Psoas muscle (tissue), 8 donors: Measurements from ENCODE around the gene LRRC8C. TPM values are rescaled to one million over a fixed set of nuclear protein-coding genes. Genes with fewer than 3 reads are reported as not detected.

ENCODE experiments used
- ATAC-seq, 4 donors: fragments of 200-7000 bp; cut with Tn5 transposase; one replicate each; pipeline ENCODE4 v1.9.1; 2020; ENCODE audit warnings: moderate library complexity in 3 of 4, mild to moderate bottlenecking in 2 of 4
- DNase-seq, 2 donors: peaks; one replicate each; pipeline ENCODE4 v3.0.0-alpha.2; 2020
- H3K27ac ChIP-seq: fragments of 200-600 bp; one replicate; pipeline ENCODE4 v1.8.0; 2022
- H3K27me3 ChIP-seq, 3 donors: fragments of 200-600 bp in 1 of 3; one replicate each; pipeline versions ENCODE4 v1.6.1 to v1.8.0; 2013 to 2022; ENCODE audit warnings: low read length in 2 of 3, mild to moderate bottlenecking in 2 of 3, moderate library complexity in 1 of 3; ENCODE audit not compliant: insufficient read depth in 3 of 3
- H3K36me3 ChIP-seq, 2 donors: fragments of 200-600 bp in 1 of 2; one replicate each; pipeline versions ENCODE4 v1.6.1 to v1.8.0; 2013 to 2022; ENCODE audit warnings: low read depth in 1 of 2, mild to moderate bottlenecking in 1 of 2, moderate library complexity in 1 of 2; ENCODE audit not compliant: insufficient read depth in 1 of 2
- H3K4me1 ChIP-seq: fragments of 200-600 bp; one replicate; pipeline ENCODE4 v1.8.0; 2022
- H3K4me3 ChIP-seq: fragments of 200-600 bp; one replicate; pipeline ENCODE4 v1.8.0; 2022; ENCODE audit warnings: mild to moderate bottlenecking
- H3K9me3 ChIP-seq: fragments of 200-600 bp; one replicate; pipeline ENCODE4 v1.8.0; 2022
- WGBS, 3 donors: extraction: QIAGEN DNeasy Blood & Tissue Kit; methylation state at CpG; one replicate each; pipeline versions ENCODE4 v1.1.6 to v1.1.7; 2013; 5-methylcytosine and 5-hydroxymethylcytosine counted together
- intact Hi-C, 2 donors: fragments of 100-400 bp; cut with DNase I; formaldehyde crosslinking; loops; one replicate each; pipeline versions ENCODE4 v1.11.0 to v1.14.2; 2022
- polyA plus RNA-seq, 3 donors: library from polyadenylated mRNA; stranded (reverse); fragments of 200-250 nt; gene quantifications; one replicate each; pipeline ENCODE4 v1.2.3, GENCODE V29; 2013
- total RNA-seq, 4 donors: library from RNA; stranded (reverse); fragmentation: NEBNext Ultra II Directional in 2 of 4; extraction: Animal tissue kit (Norgen Biotek cat#: 25700) in 2 of 4; gene quantifications; one replicate each; pipeline versions ENCODE4 v1.2.1 to v1.2.4, GENCODE V29; 2021 to 2023
- TF ChIP-seq, protein P1 (sequence below): fragments of 200-600 bp; IDR thresholded peaks from one replicate; pipeline ENCODE4 v1.8.0; 2022; ENCODE audit warnings: antibody characterized with exemption
- donor health status: healthy with polysubstance abuse.
- donor health status: DM: no; HTN: no; CAD: no; lungs with moderate emphysema.
- donor health status: Bipolar disorder and iron deficiency.
- donor health status: healthy.
- donor health status: DM: yes; HTN: yes; CAD: no.
- donor health status: DM: no; HTN: no; CAD: no.
- donor health status: DM: no; HTN: no; CAD: no.
- donor health status: DM: yes; HTN: yes; CAD: no.

Gene LRRC8C
- total and polyA plus RNA-seq, 7 donors = 1.4 to 4.1 (median 2.8) TPM

DNA sequence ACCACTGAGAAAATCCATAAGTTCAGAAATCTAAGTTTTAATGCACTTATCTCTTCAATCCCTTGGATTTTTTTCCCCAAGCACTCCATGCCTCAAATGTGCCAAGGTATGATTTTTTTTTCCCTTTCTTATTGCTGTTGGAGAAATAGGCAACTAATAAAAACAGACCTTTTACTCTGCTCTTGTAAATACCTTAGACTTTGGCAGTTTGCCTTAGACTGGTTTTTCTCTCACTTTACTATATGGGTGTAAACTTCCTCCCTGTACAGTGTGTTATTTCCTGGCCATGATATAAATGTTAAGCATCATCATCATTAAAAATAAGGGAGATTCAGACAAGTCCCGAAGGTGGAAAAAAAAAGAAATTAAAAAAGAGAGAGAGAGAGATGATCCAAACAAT, 65.7 kb downstream of the LRRC8C start:
- WGBS, 3 donors = 56 to 82% (median 61%) methylated on average over 1 of the region's 1 CpG
- no peak overlapping the region for H3K4me3 ChIP-seq
- H3K4me1 ChIP-seq = peaks cover 15% of the 10 kb centered on the region
- DNase-seq (no peak), ATAC-seq (no peak)
- intact Hi-C loops = no loop called here
- H3K36me3 ChIP-seq = no peaks in the 10 kb centered on the region
- H3K9me3 ChIP-seq = no peaks in the 10 kb centered on the region
- TF ChIP-seq, protein P1, sequence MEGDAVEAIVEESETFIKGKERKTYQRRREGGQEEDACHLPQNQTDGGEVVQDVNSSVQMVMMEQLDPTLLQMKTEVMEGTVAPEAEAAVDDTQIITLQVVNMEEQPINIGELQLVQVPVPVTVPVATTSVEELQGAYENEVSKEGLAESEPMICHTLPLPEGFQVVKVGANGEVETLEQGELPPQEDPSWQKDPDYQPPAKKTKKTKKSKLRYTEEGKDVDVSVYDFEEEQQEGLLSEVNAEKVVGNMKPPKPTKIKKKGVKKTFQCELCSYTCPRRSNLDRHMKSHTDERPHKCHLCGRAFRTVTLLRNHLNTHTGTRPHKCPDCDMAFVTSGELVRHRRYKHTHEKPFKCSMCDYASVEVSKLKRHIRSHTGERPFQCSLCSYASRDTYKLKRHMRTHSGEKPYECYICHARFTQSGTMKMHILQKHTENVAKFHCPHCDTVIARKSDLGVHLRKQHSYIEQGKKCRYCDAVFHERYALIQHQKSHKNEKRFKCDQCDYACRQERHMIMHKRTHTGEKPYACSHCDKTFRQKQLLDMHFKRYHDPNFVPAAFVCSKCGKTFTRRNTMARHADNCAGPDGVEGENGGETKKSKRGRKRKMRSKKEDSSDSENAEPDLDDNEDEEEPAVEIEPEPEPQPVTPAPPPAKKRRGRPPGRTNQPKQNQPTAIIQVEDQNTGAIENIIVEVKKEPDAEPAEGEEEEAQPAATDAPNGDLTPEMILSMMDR = no peak
- H3K27me3 ChIP-seq = no peaks in the 10 kb centered on the region
- H3K27ac ChIP-seq = no peak overlapping the region

DNA sequence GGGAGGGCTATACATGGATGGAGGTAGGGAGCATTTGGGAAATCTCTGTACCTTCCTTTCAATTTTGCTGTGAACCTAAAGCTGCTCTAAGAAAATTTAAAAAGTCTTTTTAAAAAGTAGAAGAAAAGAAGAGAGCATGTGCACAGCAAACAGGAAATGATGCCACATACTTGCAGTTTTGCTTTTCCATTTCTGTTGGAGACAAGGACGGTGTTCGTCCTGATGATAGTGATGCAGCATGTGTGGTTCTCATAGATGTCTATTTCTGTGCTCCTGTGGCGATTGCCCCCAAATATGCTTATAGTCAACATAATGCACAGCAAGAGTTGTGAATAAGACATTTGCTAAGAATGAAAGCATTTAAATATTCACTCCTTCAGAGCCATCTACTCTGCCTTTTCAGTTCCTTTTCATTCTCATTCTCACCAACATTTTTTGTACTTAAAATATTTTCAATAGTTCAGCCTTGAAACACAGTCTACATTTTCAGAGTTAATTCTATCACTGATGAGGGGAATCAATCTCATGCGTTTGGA, 66.6 kb downstream of the LRRC8C start:
- 80 to 86% (median 86%) methylated on average over 4 of the region's 4 CpGs for WGBS, 3 donors
- TF ChIP-seq, protein P1 = no peak
- no peak for ATAC-seq
- no peaks in the 10 kb centered on the region for H3K27me3 ChIP-seq
- H3K27ac ChIP-seq = no peak overlapping the region
- DNase-seq = no peak
- peaks cover 10% of the 10 kb centered on the region for H3K4me1 ChIP-seq
- no peaks in the 10 kb centered on the region for H3K9me3 ChIP-seq
- intact Hi-C loops = no loop called here
- no peak overlapping the region for H3K4me3 ChIP-seq
- H3K36me3 ChIP-seq = no peaks in the 10 kb centered on the region

DNA sequence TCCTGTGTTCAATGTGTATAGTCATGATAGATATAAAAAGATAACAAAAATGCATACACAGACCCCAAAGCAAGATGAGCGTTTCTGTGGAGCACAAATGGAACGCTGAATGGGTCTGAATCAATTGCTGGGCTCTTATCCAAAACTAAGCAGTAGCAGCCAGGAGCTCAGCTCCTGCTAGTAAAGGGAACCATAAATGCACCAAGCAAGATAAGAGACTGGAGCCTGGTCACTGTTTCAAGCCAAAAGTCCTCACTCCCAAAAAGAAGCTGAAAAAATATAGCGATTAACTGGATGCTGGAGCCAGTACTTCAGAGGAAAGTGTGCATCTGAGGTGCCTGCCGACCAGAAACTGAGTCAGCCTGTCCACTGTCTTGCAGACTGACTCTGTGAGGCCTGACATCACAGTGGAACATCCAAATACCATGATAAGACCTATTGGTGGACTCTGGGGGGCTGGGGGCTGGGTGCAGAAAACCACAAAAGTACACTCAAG, 68.9 kb downstream of the LRRC8C start:
- intact Hi-C loops = no loop called here
- Histone ChIP-seq H3K36me3 (no peaks in the 10 kb centered on the region), H3K4me3 (no peak overlapping the region), H3K27me3 (no peaks in the 10 kb centered on the region), H3K9me3 (no peaks in the 10 kb centered on the region), H3K4me1 (no peaks in the 10 kb centered on the region), H3K27ac (no peak overlapping the region)
- 49 to 67% (median 58%) methylated on average over 4 of the region's 4 CpGs for WGBS, 3 donors
- TF ChIP-seq, protein P1 = no peak
- no peak for DNase-seq
- no peak for ATAC-seq

DNA sequence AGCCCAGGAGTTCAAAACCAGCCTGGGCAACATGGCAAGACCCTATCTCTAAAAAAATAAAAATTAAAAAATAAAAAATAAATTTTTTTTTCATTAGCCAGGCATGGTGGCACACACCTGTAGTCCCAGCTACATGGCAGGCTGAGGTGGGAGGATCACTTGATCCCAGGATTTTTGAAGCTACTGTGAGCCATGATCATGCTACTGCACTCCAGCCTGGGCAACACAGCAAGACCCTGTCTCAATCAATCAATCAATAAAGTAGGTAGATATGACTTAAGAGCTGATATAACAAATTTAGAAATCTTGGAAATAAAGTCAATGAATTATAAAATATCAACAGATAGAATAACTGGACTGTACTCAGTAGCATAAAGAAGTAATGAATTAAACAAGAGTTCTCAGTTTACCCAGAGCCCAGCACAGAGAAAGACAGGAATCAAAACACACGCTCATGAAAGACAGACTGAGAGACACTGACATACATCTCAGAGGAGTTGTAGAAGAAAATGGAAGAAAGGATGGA, 69.7 kb downstream of the LRRC8C start:
- no peak for ATAC-seq
- no peak for DNase-seq
- no peaks in the 10 kb centered on the region for H3K36me3 ChIP-seq
- no peaks in the 10 kb centered on the region for H3K27me3 ChIP-seq
- no peaks in the 10 kb centered on the region for H3K9me3 ChIP-seq
- no peak overlapping the region for H3K27ac ChIP-seq
- TF ChIP-seq, protein P1 = no peak
- WGBS, 3 donors = 95 to 97% (median 97%) methylated on average over 1 of the region's 1 CpG
- H3K4me3 ChIP-seq = no peak overlapping the region
- intact Hi-C loops = no loop called here
- H3K4me1 ChIP-seq = no peaks in the 10 kb centered on the region

DNA sequence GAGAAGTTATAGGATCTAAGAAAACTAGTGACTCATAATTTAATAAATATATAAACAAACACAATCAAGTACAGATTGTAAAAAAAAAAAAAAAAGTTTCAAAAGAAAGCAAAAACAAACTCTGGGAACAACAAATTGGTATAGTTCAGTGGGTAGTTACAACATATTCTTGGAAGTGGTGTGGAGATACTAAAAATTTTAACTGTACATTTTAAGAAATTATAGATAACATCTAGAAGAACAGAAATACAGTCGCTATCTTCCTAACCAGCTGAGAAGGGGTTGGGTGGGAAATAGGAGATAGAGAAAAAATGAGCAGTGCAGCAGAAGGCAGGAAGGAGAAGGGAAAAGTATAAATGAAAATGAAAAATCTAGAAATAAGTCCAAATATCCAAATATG, 70.5 kb downstream of the LRRC8C start:
- TF ChIP-seq, protein P1 = no peak
- Histone ChIP-seq H3K36me3 (no peaks in the 10 kb centered on the region), H3K27me3 (no peaks in the 10 kb centered on the region), H3K4me1 (no peaks in the 10 kb centered on the region), H3K27ac (no peak overlapping the region), H3K9me3 (no peaks in the 10 kb centered on the region), H3K4me3 (no peak overlapping the region)
- WGBS, 3 donors = 88 to 93% (median 88%) methylated on average over 1 of the region's 1 CpG
- intact Hi-C loops = no loop called here
- no peak for DNase-seq
- ATAC-seq = no peak
